H9 (cell line): ENCODE measurements around the gene HTRA3. TPM values are rescaled to one million over a fixed set of nuclear protein-coding genes. Genes with fewer than 3 reads are reported as not detected.

Source experiments
- DNase-seq: peaks from one replicate; pipeline ENCODE4 v3.0.0-alpha.2; 2017
- H2AFZ ChIP-seq: one replicate; pipeline ENCODE4 v1.6.1; 2013; ENCODE audit warnings: mild to moderate bottlenecking, low read length, control low read depth, moderate library complexity
- H2AK5ac ChIP-seq: 2 replicates; pipeline ENCODE4 v1.6.1; 2013; ENCODE audit warnings: low read length, control low read depth, mixed read lengths; ENCODE audit not compliant: insufficient read length
- H2BK120ac ChIP-seq: one replicate; pipeline ENCODE4 v1.6.1; 2013; ENCODE audit warnings: low read depth, mild to moderate bottlenecking, low read length, control low read depth, inconsistent platforms; ENCODE audit not compliant: poor library complexity, severe bottlenecking
- H2BK12ac ChIP-seq: 2 replicates; pipeline ENCODE4 v1.6.1; 2013; ENCODE audit warnings: low read length, control low read depth, mixed read lengths, low read depth; ENCODE audit not compliant: insufficient read length
- H2BK15ac ChIP-seq: 2 replicates; pipeline ENCODE4 v1.6.1; 2013; ENCODE audit warnings: low read depth, low read length, control low read depth
- H2BK20ac ChIP-seq: one replicate; pipeline ENCODE4 v1.6.1; 2013; ENCODE audit warnings: low read depth, mild to moderate bottlenecking, low read length, control low read depth, inconsistent platforms; ENCODE audit not compliant: poor library complexity, severe bottlenecking
- H2BK5ac ChIP-seq: 2 replicates; pipeline ENCODE4 v1.6.1; 2013; ENCODE audit warnings: low read length, control low read depth, mixed read lengths; ENCODE audit not compliant: insufficient read length
- H3K14ac ChIP-seq: 2 replicates; pipeline ENCODE4 v1.6.1; 2013; ENCODE audit warnings: low read length, control low read depth; ENCODE audit not compliant: insufficient read depth
- H3K18ac ChIP-seq: 2 replicates; pipeline ENCODE4 v1.6.1; 2013; ENCODE audit warnings: low read depth, mild to moderate bottlenecking, mixed read lengths, low read length, control low read depth; ENCODE audit not compliant: insufficient read length
- H3K23ac ChIP-seq: 2 replicates; pipeline ENCODE4 v1.6.1; 2013; ENCODE audit warnings: low read length, control low read depth, mixed read lengths, low read depth; ENCODE audit not compliant: insufficient read length
- H3K23me2 ChIP-seq: 2 replicates; pipeline ENCODE4 v1.6.1; 2013; ENCODE audit warnings: low read depth, mild to moderate bottlenecking, mixed read lengths, low read length, control low read depth; ENCODE audit not compliant: insufficient read length, poor library complexity, severe bottlenecking
- H3K27ac ChIP-seq: 2 replicates; pipeline ENCODE4 v1.5.1; 2013; ENCODE audit warnings: low read length, control low read depth, mixed read lengths, low read depth; ENCODE audit not compliant: insufficient read length
- H3K27me3 ChIP-seq: 2 replicates; pipeline ENCODE4 v1.6.1; 2013; ENCODE audit warnings: low read length, control low read depth, inconsistent platforms; ENCODE audit not compliant: insufficient read depth
- H3K4ac ChIP-seq: 2 replicates; pipeline ENCODE4 v1.6.1; 2013; ENCODE audit warnings: low read depth, mild to moderate bottlenecking, control low read depth, inconsistent platforms, low read length, moderate library complexity
- H3K4me1 ChIP-seq: 2 replicates; pipeline ENCODE4 v1.6.1; 2013; ENCODE audit warnings: low read length, control low read depth, inconsistent platforms; ENCODE audit not compliant: insufficient read depth
- H3K4me2 ChIP-seq: 2 replicates; pipeline ENCODE4 v1.6.1; 2013; ENCODE audit warnings: low read length, control low read depth, mixed read lengths; ENCODE audit not compliant: insufficient read length, insufficient read depth
- H3K56ac ChIP-seq: 2 replicates; pipeline ENCODE4 v1.6.1; 2013; ENCODE audit warnings: low read depth, mild to moderate bottlenecking, mixed read lengths, low read length, control low read depth; ENCODE audit not compliant: insufficient read length
- H3K79me1 ChIP-seq: 2 replicates; pipeline ENCODE4 v1.6.1; 2013; ENCODE audit warnings: low read depth, mild to moderate bottlenecking, moderate library complexity, low read length, control low read depth, inconsistent platforms; ENCODE audit not compliant: insufficient read depth, poor library complexity, severe bottlenecking
- H3K79me2 ChIP-seq: 2 replicates; pipeline ENCODE4 v1.6.1; 2013; ENCODE audit warnings: low read length, control low read depth, inconsistent platforms; ENCODE audit not compliant: insufficient read depth
- H3K9ac ChIP-seq: 2 replicates; pipeline ENCODE4 v1.6.1; 2013; ENCODE audit warnings: low read length, control low read depth, mixed read lengths; ENCODE audit not compliant: insufficient read length; ENCODE audit errors: extremely low read depth
- H3K9me3 ChIP-seq: one replicate; pipeline ENCODE4 v1.6.1; 2013; ENCODE audit warnings: low read depth, low read length, inconsistent platforms; ENCODE audit not compliant: control insufficient read depth
- H3T11ph ChIP-seq: one replicate; pipeline ENCODE4 v1.6.1; 2013; ENCODE audit warnings: mild to moderate bottlenecking, low read length, control low read depth, inconsistent platforms
- H4K20me1 ChIP-seq: one replicate; pipeline ENCODE4 v1.6.1; 2013; ENCODE audit not compliant: control insufficient read depth, insufficient read length, insufficient read depth
- H4K5ac ChIP-seq: 2 replicates; pipeline ENCODE4 v1.6.1; 2013; ENCODE audit warnings: low read depth, mild to moderate bottlenecking, mixed read lengths, low read length, control low read depth; ENCODE audit not compliant: insufficient read length
- H4K8ac ChIP-seq: replicated peaks from 2 replicates; pipeline ENCODE4 v1.6.1; 2013; ENCODE audit warnings: low read length, control low read depth, mixed read lengths, low read depth; ENCODE audit not compliant: insufficient read length
- H4K91ac ChIP-seq: 2 replicates; pipeline ENCODE4 v1.6.1; 2013; ENCODE audit warnings: low read depth, mild to moderate bottlenecking, moderate library complexity, mixed read lengths, low read length, control low read depth; ENCODE audit not compliant: insufficient read length
- H3K27ac Mint-ChIP-seq, 3 experiments: 2 replicates in 2 of 3; 3 replicates in 1 of 3; pipeline ENCODE4 v1.8.0; 2020 to 2021; ENCODE audit warnings: mixed read lengths in 3 of 3, mild to moderate bottlenecking in 1 of 3, moderate library complexity in 1 of 3
- H3K27me3 Mint-ChIP-seq: 2 replicates; pipeline ENCODE4 v1.8.0; 2021; ENCODE audit warnings: low read depth, mild to moderate bottlenecking, moderate library complexity, mixed read lengths
- H3K36me3 Mint-ChIP-seq, 3 experiments: 2 replicates in 2 of 3; 3 replicates in 1 of 3; pipeline ENCODE4 v1.8.0; 2020 to 2021; ENCODE audit warnings: low read depth in 3 of 3, mixed read lengths in 3 of 3; ENCODE audit not compliant: insufficient read depth in 1 of 3
- H3K4me1 Mint-ChIP-seq, 2 experiments: 2 replicates each; pipeline ENCODE4 v1.8.0; 2020; ENCODE audit warnings: mixed read lengths in 2 of 2
- H3K4me3 Mint-ChIP-seq, 2 experiments: 2 replicates in 1 of 2; 3 replicates in 1 of 2; pipeline ENCODE4 v1.8.0; 2020 to 2021; ENCODE audit warnings: mild to moderate bottlenecking in 2 of 2, mixed read lengths in 2 of 2, moderate library complexity in 1 of 2
- H3K9me3 Mint-ChIP-seq, 2 experiments: 2 replicates in 1 of 2; 3 replicates in 1 of 2; pipeline ENCODE4 v1.8.0; 2020; ENCODE audit warnings: mild to moderate bottlenecking in 2 of 2, mixed read lengths in 2 of 2, moderate library complexity in 1 of 2
- CTCF ChIP-seq: fragments of 200-600 bp; sonication (generic); conservative IDR thresholded peaks from 3 replicates; pipeline ENCODE4 v1.8.0; 2021; ENCODE audit warnings: antibody characterized with exemption, mild to moderate bottlenecking
- WGBS: extraction: QIAGEN DNeasy Blood & Tissue Kit; methylation state at CpG from one replicate; pipeline ENCODE4 v1.1.7; 2013; ENCODE audit warnings: missing lambda C conversion rate, low lambda C conversion rate, mixed read lengths; ENCODE audit not compliant: insufficient read length; ENCODE audit errors: extremely low coverage; 5-methylcytosine and 5-hydroxymethylcytosine counted together
- total RNA-seq: library from RNA; stranded (reverse); gene quantifications from 2 replicates; pipeline ENCODE4 v1.2.1, GENCODE V29; 2021

HTRA3 gene
- total RNA-seq, 1 experiment from 2014 or later = 3.0 TPM

DNA sequence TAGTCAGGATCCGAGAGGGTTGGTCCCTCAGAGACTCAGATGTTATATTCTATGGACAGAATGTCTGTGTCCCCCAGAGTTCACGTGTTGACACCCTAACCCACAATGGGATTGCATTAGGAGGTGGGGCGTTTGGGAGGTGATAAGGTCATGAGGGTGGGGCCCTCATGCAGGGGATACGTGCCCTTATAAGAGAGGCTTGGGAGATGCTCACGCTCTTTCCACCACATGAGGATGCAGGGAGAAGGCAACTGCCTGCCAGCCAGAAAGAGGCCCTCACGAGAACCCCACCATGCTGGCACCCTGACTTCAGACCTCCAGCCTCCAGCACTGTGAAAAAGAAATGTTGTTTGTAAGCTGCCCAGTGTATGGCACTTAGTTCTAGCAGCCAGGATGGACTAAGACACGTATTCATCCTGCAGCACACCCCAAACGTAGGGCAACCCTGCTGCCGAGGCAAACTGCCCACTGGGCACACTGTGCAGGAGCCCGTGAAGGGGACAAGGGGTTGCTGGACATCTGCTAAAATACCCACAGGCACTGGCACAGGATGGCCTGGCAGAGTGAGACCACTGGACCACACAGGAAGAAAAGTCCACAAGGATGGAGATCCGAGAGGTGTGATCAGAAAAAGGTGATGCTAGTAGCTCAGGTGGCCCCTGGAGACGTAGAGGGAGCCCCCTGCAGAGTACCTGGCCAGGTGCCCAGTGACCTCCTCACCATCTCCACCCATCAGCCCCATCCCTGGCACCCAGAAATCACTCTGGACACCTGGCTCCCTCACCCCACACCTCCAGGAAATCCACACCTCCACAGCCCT lies 62.7 kb downstream of the HTRA3 start:
- Histone ChIP-seq H3K79me2 (no peaks in the 10 kb centered on the region), H2BK15ac (no peak overlapping the region), H3K9me3 (no peaks in the 10 kb centered on the region), H4K8ac (no peak overlapping the region), H2BK5ac (no peak overlapping the region), H3K23ac (no peak overlapping the region), H3K56ac (no peak overlapping the region), H4K20me1 (no peaks in the 10 kb centered on the region), H3K4ac (no peak overlapping the region), H3K23me2 (no peaks in the 10 kb centered on the region), H2BK120ac (no peak overlapping the region), H2BK12ac (no peak overlapping the region), H3K27ac (no peak overlapping the region), H3K4me2 (no peak overlapping the region), H3K18ac (no peak overlapping the region), H3K4me1 (no peaks in the 10 kb centered on the region), H3K79me1 (no peaks in the 10 kb centered on the region), H3K9ac (no peak overlapping the region), H2BK20ac (no peak overlapping the region), H3K27me3 (no peaks in the 10 kb centered on the region), H3T11ph (no peak overlapping the region), H3K14ac (no peak overlapping the region), H2AFZ (no peak overlapping the region), H4K5ac (no peak overlapping the region), H2AK5ac (no peak overlapping the region), H4K91ac (no peak overlapping the region)
- Mint-ChIP-seq H3K27me3 (peaks cover 9% of the 10 kb centered on the region), H3K27ac (peak overlapping the region in 1 of 3 experiments; percentile 71; a peak in 2 of 7 replicates), H3K4me1 (no peaks in the 10 kb centered on the region), H3K9me3 (peaks cover 8 to 10% of the 10 kb centered on the region in 2 experiments), H3K4me3 (no peak overlapping the region), H3K36me3 (peaks cover 0 to 4% (median 3%) of the 10 kb centered on the region in 3 experiments; a peak in 3 of 7 replicates)
- no peak for DNase-seq
- TF ChIP-seq CTCF = no peak
- WGBS = no CpG with 5 or more reads among the region's 12 CpGs
